Lower leg skin (tissue), 3 donors: ENCODE results near the gene NMT1.

Experiments
- CTCF ChIP-seq, 3 donors: fragments of 450-650 bp; IDR thresholded peaks; one replicate each; pipeline ENCODE4 v1.5.1; 2016; ENCODE audit warnings: antibody characterized with exemption in 3 of 3, mild to moderate bottlenecking in 3 of 3, moderate library complexity in 2 of 3
- POLR2A ChIP-seq, 2 donors: fragments of 450-650 bp; IDR thresholded peaks; one replicate each; pipeline ENCODE4 v1.6.1; 2016 to 2017; ENCODE audit warnings: antibody characterized with exemption in 2 of 2, mild to moderate bottlenecking in 1 of 2, moderate library complexity in 1 of 2

- TF ChIP-seq CTCF (IDR thresholded peaks at IDR 0.05) (no peak), POLR2A (IDR thresholded peaks at IDR 0.05) (no peak)
Observed at GRCh38 chr17:45150911-45151809, 90.0 kb downstream of the NMT1 start.
